ENCODE data around the gene BBLN. TPM values are rescaled to one million over a fixed set of nuclear protein-coding genes. Genes with fewer than 3 reads are reported as not detected.
A peak's percentile ranks its signal among the peaks of the same experiment; 100 is the strongest.

The BBLN gene
- total RNA-seq, 4 donors from 2014 or later = 97.3 to 178 (median 149) TPM

DNA sequence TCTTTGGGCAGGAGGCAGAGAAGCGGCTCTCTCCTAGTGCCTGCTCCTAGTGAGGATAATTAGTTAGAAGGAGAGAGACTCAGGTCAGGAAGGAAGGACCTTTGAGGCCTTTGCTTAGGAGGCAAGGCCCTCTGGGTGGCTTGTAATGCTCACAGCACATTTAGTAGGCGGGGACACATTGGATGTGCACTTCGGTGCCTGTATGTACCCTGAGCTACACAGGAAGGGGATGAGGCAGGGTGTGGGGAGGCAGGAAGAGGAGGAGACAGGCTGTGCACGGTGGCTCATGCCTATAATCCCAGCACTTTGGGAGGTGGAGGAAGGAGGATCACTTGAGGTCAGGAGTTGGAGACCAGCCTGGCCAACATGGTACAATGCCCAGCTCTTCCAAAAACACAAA, 18.0 kb upstream of the BBLN start:
- in situ Hi-C loops (cut with MboI; ENCODE audit: low pct_ligation_motif_present in 1 of 4, low pct_unique_long_range_greater_than_20kb in 1 of 4, low sequenced_read_pairs in 3 of 4) = loop anchor here in 1 of 4 donors (25.0 kb wide), 1 partner anchor 105 kb away; no protein-coding TSS in a partner anchor
- Histone ChIP-seq H3K27ac (no peak overlapping the region), H3K36me3 (no peaks in the 10 kb centered on the region), H3K4me3 (no peak overlapping the region), H3K4me1 (peaks cover 0 to 10% (median 4%) of the 10 kb centered on the region in 4 donors), H3K9me3 (no peaks in the 10 kb centered on the region), H3K27me3 (no peaks in the 10 kb centered on the region)
- 0 to 64% methylated on average over 1 to 4 of the region's 4 CpGs for WGBS, 2 donors (ENCODE audit: low coverage in 1 of 2)
- DNase-seq = no peak
- no peak for TF ChIP-seq EP300 (IDR thresholded peaks at IDR 0.05; ENCODE audit: low read depth)
- TF ChIP-seq POLR2AphosphoS5 (IDR thresholded peaks at IDR 0.05) = no peak
- TF ChIP-seq POLR2A (IDR thresholded peaks at IDR 0.05) = no peak
- TF ChIP-seq, protein P1, sequence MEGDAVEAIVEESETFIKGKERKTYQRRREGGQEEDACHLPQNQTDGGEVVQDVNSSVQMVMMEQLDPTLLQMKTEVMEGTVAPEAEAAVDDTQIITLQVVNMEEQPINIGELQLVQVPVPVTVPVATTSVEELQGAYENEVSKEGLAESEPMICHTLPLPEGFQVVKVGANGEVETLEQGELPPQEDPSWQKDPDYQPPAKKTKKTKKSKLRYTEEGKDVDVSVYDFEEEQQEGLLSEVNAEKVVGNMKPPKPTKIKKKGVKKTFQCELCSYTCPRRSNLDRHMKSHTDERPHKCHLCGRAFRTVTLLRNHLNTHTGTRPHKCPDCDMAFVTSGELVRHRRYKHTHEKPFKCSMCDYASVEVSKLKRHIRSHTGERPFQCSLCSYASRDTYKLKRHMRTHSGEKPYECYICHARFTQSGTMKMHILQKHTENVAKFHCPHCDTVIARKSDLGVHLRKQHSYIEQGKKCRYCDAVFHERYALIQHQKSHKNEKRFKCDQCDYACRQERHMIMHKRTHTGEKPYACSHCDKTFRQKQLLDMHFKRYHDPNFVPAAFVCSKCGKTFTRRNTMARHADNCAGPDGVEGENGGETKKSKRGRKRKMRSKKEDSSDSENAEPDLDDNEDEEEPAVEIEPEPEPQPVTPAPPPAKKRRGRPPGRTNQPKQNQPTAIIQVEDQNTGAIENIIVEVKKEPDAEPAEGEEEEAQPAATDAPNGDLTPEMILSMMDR (IDR thresholded peaks at IDR 0.05) = no peak
- intact Hi-C loops (cut with DNase I; ENCODE audit: low total_unique reads) = no loop called here

DNA sequence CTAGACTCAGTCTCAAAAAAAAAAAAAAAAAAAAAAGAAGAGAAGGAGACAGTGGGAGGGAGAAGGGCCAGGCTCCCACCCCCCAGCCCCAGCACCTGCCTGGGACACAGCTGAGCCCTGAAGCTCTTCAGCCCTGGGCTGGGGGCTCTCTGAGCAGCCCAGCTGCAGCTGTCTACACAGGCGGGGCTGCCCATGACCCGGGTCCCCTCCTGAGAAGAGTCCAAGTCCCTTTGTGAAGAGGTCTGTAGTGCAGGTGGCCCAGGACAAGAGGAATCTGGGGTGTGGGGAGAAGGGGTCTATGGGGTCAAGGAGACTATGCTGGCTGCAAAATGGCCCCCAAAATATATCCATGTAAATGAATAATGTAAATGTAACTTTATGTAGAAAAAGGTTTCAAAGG, 17.5 kb upstream of the BBLN start:
- WGBS, 2 donors (ENCODE audit: low coverage in 1 of 2) = 92% methylated on average over 2 of the region's 2 CpGs; no CpG with 5 or more reads in 1 of the 2 donors
- H3K9me3 ChIP-seq = no peaks in the 10 kb centered on the region
- in situ Hi-C loops (cut with MboI; ENCODE audit: low pct_ligation_motif_present in 1 of 4, low pct_unique_long_range_greater_than_20kb in 1 of 4, low sequenced_read_pairs in 3 of 4) = loop anchor here in 1 of 4 donors (25.0 kb wide), 1 partner anchor 105 kb away; no protein-coding TSS in a partner anchor

DNA sequence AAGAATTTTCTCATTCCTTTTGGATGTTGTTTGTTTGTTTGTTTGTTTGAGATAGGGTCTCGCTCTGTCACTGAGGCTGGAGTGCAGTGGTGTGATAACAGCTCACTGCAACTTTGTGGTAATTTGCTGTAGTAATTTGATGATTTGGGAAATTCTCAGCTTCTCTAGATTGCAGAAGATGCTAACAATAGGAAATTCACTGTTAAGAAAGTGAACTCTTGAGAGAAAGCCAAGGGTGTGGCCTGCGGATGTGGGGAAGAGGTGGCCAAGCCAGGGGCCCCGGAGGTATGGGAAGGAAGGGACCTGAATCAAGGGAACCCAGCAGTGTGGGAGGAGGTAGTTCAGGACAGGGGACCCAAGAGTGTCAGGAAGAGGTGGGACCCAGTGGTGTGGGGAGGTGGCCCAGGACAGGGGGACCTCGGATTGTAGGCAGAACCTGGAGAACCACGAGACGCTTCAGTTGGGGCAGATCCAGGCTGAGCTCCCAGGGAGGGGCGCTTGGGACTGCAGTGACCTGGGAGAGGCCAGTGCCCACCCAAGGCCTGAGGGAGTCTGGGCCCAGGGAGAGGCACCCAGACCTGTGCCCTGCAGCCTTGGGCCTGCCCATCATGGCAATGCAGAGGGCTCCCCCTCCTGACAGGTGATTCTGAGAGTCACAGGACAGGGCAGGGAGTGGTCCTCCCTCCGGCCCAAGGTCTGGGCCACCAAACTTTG, 16.4 kb upstream of the BBLN start:
- Histone ChIP-seq H3K4me3 (no peak overlapping the region), H3K27me3 (no peaks in the 10 kb centered on the region), H3K4me1 (peaks cover 3 to 15% (median 10%) of the 10 kb centered on the region in 4 donors), H3K9me3 (no peaks in the 10 kb centered on the region), H3K36me3 (no peaks in the 10 kb centered on the region), H3K27ac (no peak overlapping the region)
- peak; percentile 46 for DNase-seq
- WGBS, 2 donors (ENCODE audit: low coverage in 1 of 2) = 28 to 63% methylated on average over 3 to 8 of the region's 8 CpGs
- in situ Hi-C loops (cut with MboI; ENCODE audit: low pct_ligation_motif_present in 1 of 4, low pct_unique_long_range_greater_than_20kb in 1 of 4, low sequenced_read_pairs in 3 of 4) = loop anchor here in 1 of 4 donors (25.0 kb wide), 1 partner anchor 106 kb away; no protein-coding TSS in a partner anchor
- TF ChIP-seq POLR2A (IDR thresholded peaks at IDR 0.05) (no peak), EP300 (IDR thresholded peaks at IDR 0.05; ENCODE audit: low read depth) (no peak), POLR2AphosphoS5 (IDR thresholded peaks at IDR 0.05) (no peak)
- TF ChIP-seq, protein P1 (IDR thresholded peaks at IDR 0.05) = no peak
- intact Hi-C loops (cut with DNase I; ENCODE audit: low total_unique reads) = no loop called here

More for the DNA sequence above, 17.5 kb upstream of the BBLN start:
- TF ChIP-seq, protein P1 (IDR thresholded peaks at IDR 0.05) = no peak
- no peak for TF ChIP-seq POLR2AphosphoS5 (IDR thresholded peaks at IDR 0.05)
- no peak for TF ChIP-seq POLR2A (IDR thresholded peaks at IDR 0.05)
- no peak for TF ChIP-seq EP300 (IDR thresholded peaks at IDR 0.05; ENCODE audit: low read depth)
- Histone ChIP-seq H3K27me3 (no peaks in the 10 kb centered on the region), H3K27ac (no peak overlapping the region), H3K4me3 (no peak overlapping the region), H3K36me3 (no peaks in the 10 kb centered on the region), H3K4me1 (peaks cover 0 to 10% (median 4%) of the 10 kb centered on the region in 4 donors)
- DNase-seq = no peak
- intact Hi-C loops (cut with DNase I; ENCODE audit: low total_unique reads) = no loop called here

DNA sequence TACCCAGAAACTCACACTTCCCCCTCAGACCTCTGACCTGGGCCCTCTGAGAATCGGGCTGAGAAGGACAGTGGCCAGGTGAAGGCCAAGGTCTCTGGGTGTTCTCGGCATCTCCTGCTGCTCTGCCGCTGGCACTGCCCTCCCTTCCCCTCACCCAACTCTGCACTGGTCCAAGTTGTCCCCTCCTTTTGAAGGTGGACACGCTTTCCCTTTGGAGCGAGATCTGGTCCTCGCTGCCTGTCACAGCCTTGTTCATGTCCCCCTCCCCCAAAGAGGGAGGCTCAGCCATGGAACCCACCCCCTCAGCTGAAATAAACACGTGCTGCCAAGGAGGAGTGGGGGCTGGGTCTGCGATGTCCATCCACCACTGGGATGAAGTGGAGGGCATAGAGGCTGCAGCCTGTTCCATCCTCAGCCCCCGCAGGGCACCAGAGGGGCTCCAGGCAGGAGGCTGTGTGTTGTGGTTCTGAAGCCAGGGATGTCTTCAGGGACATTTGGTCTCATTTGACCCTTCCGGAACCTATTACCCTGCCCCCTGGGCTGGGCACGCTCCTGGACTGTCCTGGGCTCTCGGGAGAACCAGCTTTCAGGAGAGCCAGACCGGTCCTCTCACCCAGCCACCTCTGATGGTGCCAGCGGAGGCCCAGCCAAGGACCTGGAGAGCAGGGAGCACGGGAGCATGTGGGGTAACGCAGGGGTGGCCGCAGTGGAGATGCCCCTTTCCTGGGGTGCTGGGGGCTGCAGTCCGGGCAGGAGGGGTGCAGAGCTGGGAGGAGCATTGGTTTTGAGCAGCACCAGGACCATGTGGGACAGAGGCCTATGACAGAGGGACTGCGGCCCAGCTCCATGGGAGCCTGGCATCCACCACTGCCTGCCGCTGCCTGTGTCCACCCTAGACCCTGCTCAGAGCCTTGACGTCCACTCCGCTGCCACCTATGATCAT, 15.6 kb upstream of the BBLN start:
- Histone ChIP-seq H3K4me1 (peaks cover 8 to 22% (median 16%) of the 10 kb centered on the region in 4 donors), H3K27ac (no peak overlapping the region), H3K36me3 (no peaks in the 10 kb centered on the region), H3K4me3 (no peak overlapping the region), H3K9me3 (no peaks in the 10 kb centered on the region), H3K27me3 (no peaks in the 10 kb centered on the region)
- DNase-seq = no peak
- TF ChIP-seq EP300 (IDR thresholded peaks at IDR 0.05; ENCODE audit: low read depth) (no peak), POLR2A (IDR thresholded peaks at IDR 0.05) (no peak), POLR2AphosphoS5 (IDR thresholded peaks at IDR 0.05) (no peak)
- TF ChIP-seq, protein P1 (IDR thresholded peaks at IDR 0.05) = no peak
- 89% methylated on average over 20 of the region's 22 CpGs; no CpG with 5 or more reads in 1 of the 2 donors for WGBS, 2 donors (ENCODE audit: low coverage in 1 of 2)
- intact Hi-C loops (cut with DNase I; ENCODE audit: low total_unique reads) = no loop called here
- in situ Hi-C loops (cut with MboI; ENCODE audit: low pct_ligation_motif_present in 1 of 4, low pct_unique_long_range_greater_than_20kb in 1 of 4, low sequenced_read_pairs in 3 of 4) = loop anchor here in 1 of 4 donors (25.0 kb wide), 1 partner anchor 107 kb away; no protein-coding TSS in a partner anchor

Data from transverse colon (tissue), 4 donors.